Measurements from ENCODE around the gene PPARG. TPM values are rescaled to one million over a fixed set of nuclear protein-coding genes. Genes with fewer than 3 reads are reported as not detected.

Gene PPARG
- total and polyA plus RNA-seq, 2 of the 13 experiments (the other 11 are each of a cell fraction or from before 2014, with no cell fraction given) = 13.9 to 58.3 TPM

DNA sequence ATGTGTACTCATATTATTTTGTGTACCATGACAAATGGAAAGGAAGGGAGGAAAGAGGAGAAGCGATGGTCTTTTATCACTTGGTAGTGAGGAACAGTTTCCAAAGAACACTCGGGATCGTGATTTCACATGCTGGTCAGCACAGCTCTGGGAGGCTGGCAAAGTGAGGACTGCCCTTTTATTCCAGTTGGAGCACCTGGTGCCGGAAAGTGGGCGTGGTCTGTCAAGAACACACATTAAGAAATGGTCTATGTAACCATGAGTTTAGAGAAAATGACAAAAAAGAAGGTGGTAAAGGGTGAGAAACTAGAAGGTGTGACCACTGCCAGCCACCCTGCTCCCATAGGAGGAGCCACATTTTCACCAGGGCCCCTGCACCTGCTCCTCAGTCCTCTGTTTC, 188.4 kb downstream of the PPARG start:
- Histone ChIP-seq H3K36me3 (replicated peaks in 1 of 2; ENCODE audit: control insufficient read depth in 1 of 2, insufficient read depth in 2 of 2, low read length in 2 of 2) (no peaks in the 10 kb centered on the region), H4K20me1 (ENCODE audit: insufficient read depth, low read length) (no peaks in the 10 kb centered on the region), H3K4me2 (ENCODE audit: low read depth, low read length) (no peak overlapping the region), H2AFZ (ENCODE audit: low read length) (no peak overlapping the region), H3K79me2 (ENCODE audit: insufficient read depth, low read length) (no peaks in the 10 kb centered on the region), H3K4me3 (replicated peaks in 1 of 3; ENCODE audit: insufficient read depth in 1 of 3, low read depth in 2 of 3, low read length in 3 of 3) (no peak overlapping the region), H3K9ac (ENCODE audit: insufficient read depth, low read depth, low read length) (no peak overlapping the region), H3K27me3 (ENCODE audit: control insufficient read depth in 1 of 2, insufficient read depth in 2 of 2, low read length in 2 of 2) (no peaks in the 10 kb centered on the region), H3K4me1 (ENCODE audit: insufficient read depth, low read length) (peaks cover 57% of the 10 kb centered on the region), H3K9me3 (ENCODE audit: low read length) (no peaks in the 10 kb centered on the region), H3K27ac (ENCODE audit: extremely low read length, insufficient read depth, low read length) (no peak overlapping the region)
- intact Hi-C loops (cut with micrococcal nuclease; ENCODE audit: unreplicated experiment) = no loop called here
- TF ChIP-seq, protein P1, sequence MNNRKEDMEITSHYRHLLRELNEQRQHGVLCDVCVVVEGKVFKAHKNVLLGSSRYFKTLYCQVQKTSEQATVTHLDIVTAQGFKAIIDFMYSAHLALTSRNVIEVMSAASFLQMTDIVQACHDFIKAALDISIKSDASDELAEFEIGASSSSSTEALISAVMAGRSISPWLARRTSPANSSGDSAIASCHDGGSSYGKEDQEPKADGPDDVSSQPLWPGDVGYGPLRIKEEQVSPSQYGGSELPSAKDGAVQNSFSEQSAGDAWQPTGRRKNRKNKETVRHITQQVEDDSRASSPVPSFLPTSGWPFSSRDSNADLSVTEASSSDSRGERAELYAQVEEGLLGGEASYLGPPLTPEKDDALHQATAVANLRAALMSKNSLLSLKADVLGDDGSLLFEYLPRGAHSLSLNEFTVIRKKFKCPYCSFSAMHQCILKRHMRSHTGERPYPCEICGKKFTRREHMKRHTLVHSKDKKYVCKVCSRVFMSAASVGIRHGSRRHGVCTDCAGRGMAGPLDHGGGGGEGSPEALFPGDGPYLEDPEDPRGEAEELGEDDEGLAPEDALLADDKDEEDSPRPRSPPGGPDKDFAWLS (CRISPR knock-in tag; IDR thresholded peaks at IDR 0.05; ENCODE audit: borderline replicate concordance) = no peak
- TF ChIP-seq KLF6 (CRISPR knock-in tag; IDR thresholded peaks at IDR 0.05) = no peak
- TF ChIP-seq, protein P2, sequence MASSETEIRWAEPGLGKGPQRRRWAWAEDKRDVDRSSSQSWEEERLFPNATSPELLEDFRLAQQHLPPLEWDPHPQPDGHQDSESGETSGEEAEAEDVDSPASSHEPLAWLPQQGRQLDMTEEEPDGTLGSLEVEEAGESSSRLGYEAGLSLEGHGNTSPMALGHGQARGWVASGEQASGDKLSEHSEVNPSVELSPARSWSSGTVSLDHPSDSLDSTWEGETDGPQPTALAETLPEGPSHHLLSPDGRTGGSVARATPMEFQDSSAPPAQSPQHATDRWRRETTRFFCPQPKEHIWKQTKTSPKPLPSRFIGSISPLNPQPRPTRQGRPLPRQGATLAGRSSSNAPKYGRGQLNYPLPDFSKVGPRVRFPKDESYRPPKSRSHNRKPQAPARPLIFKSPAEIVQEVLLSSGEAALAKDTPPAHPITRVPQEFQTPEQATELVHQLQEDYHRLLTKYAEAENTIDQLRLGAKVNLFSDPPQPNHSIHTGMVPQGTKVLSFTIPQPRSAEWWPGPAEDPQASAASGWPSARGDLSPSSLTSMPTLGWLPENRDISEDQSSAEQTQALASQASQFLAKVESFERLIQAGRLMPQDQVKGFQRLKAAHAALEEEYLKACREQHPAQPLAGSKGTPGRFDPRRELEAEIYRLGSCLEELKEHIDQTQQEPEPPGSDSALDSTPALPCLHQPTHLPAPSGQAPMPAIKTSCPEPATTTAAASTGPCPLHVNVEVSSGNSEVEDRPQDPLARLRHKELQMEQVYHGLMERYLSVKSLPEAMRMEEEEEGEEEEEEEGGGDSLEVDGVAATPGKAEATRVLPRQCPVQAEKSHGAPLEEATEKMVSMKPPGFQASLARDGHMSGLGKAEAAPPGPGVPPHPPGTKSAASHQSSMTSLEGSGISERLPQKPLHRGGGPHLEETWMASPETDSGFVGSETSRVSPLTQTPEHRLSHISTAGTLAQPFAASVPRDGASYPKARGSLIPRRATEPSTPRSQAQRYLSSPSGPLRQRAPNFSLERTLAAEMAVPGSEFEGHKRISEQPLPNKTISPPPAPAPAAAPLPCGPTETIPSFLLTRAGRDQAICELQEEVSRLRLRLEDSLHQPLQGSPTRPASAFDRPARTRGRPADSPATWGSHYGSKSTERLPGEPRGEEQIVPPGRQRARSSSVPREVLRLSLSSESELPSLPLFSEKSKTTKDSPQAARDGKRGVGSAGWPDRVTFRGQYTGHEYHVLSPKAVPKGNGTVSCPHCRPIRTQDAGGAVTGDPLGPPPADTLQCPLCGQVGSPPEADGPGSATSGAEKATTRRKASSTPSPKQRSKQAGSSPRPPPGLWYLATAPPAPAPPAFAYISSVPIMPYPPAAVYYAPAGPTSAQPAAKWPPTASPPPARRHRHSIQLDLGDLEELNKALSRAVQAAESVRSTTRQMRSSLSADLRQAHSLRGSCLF (CRISPR knock-in tag; IDR thresholded peaks at IDR 0.05; ENCODE audit: borderline replicate concordance) = no peak
- TF ChIP-seq, protein P3, sequence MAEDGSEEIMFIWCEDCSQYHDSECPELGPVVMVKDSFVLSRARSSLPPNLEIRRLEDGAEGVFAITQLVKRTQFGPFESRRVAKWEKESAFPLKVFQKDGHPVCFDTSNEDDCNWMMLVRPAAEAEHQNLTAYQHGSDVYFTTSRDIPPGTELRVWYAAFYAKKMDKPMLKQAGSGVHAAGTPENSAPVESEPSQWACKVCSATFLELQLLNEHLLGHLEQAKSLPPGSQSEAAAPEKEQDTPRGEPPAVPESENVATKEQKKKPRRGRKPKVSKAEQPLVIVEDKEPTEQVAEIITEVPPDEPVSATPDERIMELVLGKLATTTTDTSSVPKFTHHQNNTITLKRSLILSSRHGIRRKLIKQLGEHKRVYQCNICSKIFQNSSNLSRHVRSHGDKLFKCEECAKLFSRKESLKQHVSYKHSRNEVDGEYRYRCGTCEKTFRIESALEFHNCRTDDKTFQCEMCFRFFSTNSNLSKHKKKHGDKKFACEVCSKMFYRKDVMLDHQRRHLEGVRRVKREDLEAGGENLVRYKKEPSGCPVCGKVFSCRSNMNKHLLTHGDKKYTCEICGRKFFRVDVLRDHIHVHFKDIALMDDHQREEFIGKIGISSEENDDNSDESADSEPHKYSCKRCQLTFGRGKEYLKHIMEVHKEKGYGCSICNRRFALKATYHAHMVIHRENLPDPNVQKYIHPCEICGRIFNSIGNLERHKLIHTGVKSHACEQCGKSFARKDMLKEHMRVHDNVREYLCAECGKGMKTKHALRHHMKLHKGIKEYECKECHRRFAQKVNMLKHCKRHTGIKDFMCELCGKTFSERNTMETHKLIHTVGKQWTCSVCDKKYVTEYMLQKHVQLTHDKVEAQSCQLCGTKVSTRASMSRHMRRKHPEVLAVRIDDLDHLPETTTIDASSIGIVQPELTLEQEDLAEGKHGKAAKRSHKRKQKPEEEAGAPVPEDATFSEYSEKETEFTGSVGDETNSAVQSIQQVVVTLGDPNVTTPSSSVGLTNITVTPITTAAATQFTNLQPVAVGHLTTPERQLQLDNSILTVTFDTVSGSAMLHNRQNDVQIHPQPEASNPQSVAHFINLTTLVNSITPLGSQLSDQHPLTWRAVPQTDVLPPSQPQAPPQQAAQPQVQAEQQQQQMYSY (CRISPR knock-in tag; IDR thresholded peaks at IDR 0.05) = no peak
- DNase-seq (ENCODE audit: low spot score) (no peak), ATAC-seq (no peak), FAIRE-seq (no peak)
- ChIA-PET POLR2A (no interaction called here), CTCF (ENCODE audit: low intra/inter-chr PET ratio, low total read pairs) (no interaction called here)
- BruUV-seq (replicated peaks) = no TSS peak
- WGBS (ENCODE audit: low lambda C conversion rate) = 91% methylated on average over 5 of the region's 5 CpGs
- in situ Hi-C loops (cut with HindIII; ENCODE audit: extremely low pct_ligation_motif_present, low pct_unique_long_range_greater_than_20kb) = loop anchor here (5.0 kb wide), 1 partner anchor 340 kb away; no protein-coding TSS in a partner anchor

Data from HepG2 (cell line).